HUES64 (cell line): ENCODE results near the gene AP5Z1.

Experiments
- H3K27ac ChIP-seq: 2 replicates; pipeline ENCODE4 v1.7.0; 2013; ENCODE audit warnings: low read depth, low read length, inconsistent platforms
- H3K27me3 ChIP-seq: 2 replicates; pipeline ENCODE4 v1.6.1; 2013; ENCODE audit warnings: mild to moderate bottlenecking, low read length; ENCODE audit not compliant: insufficient read depth
- H3K36me3 ChIP-seq: 2 replicates; pipeline ENCODE4 v1.6.1; 2013; ENCODE audit warnings: mild to moderate bottlenecking, low read length; ENCODE audit not compliant: insufficient read depth
- H3K4me1 ChIP-seq: 2 replicates; pipeline ENCODE4 v1.6.1; 2013; ENCODE audit warnings: mild to moderate bottlenecking, low read length, moderate library complexity; ENCODE audit not compliant: insufficient read depth
- H3K4me3 ChIP-seq: 2 replicates; pipeline ENCODE4 v1.5.1; 2013; ENCODE audit warnings: mild to moderate bottlenecking, low read length, moderate library complexity
- H3K9ac ChIP-seq: 2 replicates; pipeline ENCODE4 v1.6.1; 2013; ENCODE audit warnings: mild to moderate bottlenecking, low read depth, low read length
- H3K9me3 ChIP-seq: 2 replicates; pipeline ENCODE4 v1.6.1; 2013; ENCODE audit warnings: low read depth, low read length; ENCODE audit not compliant: insufficient read depth
- WGBS: fragments of 150-250, 120-280 bp; methylation state at CpG from one replicate; pipeline ENCODE4 v1.1.7; 2013; ENCODE audit warnings: missing lambda C conversion rate; 5-methylcytosine and 5-hydroxymethylcytosine counted together

AP5Z1 gene

GRCh38 chr7:4782333-4783291 is 7.2 kb downstream of the AP5Z1 start:
- Histone ChIP-seq H3K27me3 (no peaks in the 10 kb centered on the region), H3K4me1 (no peaks in the 10 kb centered on the region), H3K4me3 (no peak overlapping the region), H3K9me3 (no peaks in the 10 kb centered on the region), H3K36me3 (peaks cover 41% of the 10 kb centered on the region), H3K9ac (no peak overlapping the region), H3K27ac (no peak overlapping the region)
- 96% methylated on average over 36 of the region's 36 CpGs for WGBS

- 95% methylated on average over 16 of the region's 16 CpGs for WGBS
- peaks cover 47% of the 10 kb centered on the region for H3K36me3 ChIP-seq
These were observed 7.8 kb downstream of the AP5Z1 start for GRCh38 chr7:4783292-4783652.

GRCh38 chr7:4783762-4784351 is 8.4 kb downstream of the AP5Z1 start:
- peaks cover 51% of the 10 kb centered on the region for H3K36me3 ChIP-seq
- no peaks in the 10 kb centered on the region for H3K9me3 ChIP-seq
- H3K4me3 ChIP-seq: no peak overlapping the region
- WGBS: 95% methylated on average over 40 of the region's 40 CpGs
- H3K4me1 ChIP-seq: no peaks in the 10 kb centered on the region
- H3K27me3 ChIP-seq: no peaks in the 10 kb centered on the region
- H3K9ac ChIP-seq: no peak overlapping the region
- H3K27ac ChIP-seq: no peak overlapping the region

More at GRCh38 chr7:4783292-4783652, 7.8 kb downstream of the AP5Z1 start:
- no peak overlapping the region for H3K9ac ChIP-seq
- H3K9me3 ChIP-seq: no peaks in the 10 kb centered on the region
- no peak overlapping the region for H3K27ac ChIP-seq
- H3K4me1 ChIP-seq: no peaks in the 10 kb centered on the region
- no peaks in the 10 kb centered on the region for H3K27me3 ChIP-seq
- no peak overlapping the region for H3K4me3 ChIP-seq

GRCh38 chr7:4784799-4785198 is 9.4 kb downstream of the AP5Z1 start:
- H3K27ac ChIP-seq: no peak overlapping the region
- H3K9me3 ChIP-seq: no peaks in the 10 kb centered on the region
- H3K4me1 ChIP-seq: no peaks in the 10 kb centered on the region
- WGBS: 95% methylated on average over 19 of the region's 19 CpGs
- no peaks in the 10 kb centered on the region for H3K27me3 ChIP-seq
- H3K36me3 ChIP-seq: peaks cover 56% of the 10 kb centered on the region
- H3K9ac ChIP-seq: no peak overlapping the region
- H3K4me3 ChIP-seq: no peak overlapping the region

- Histone ChIP-seq H3K9ac (no peak overlapping the region), H3K4me1 (no peaks in the 10 kb centered on the region), H3K27me3 (no peaks in the 10 kb centered on the region), H3K9me3 (no peaks in the 10 kb centered on the region), H3K4me3 (no peak overlapping the region), H3K36me3 (peaks cover 56% of the 10 kb centered on the region), H3K27ac (no peak overlapping the region)
- 96% methylated on average over 20 of the region's 20 CpGs for WGBS
These were observed 9.9 kb downstream of the AP5Z1 start for GRCh38 chr7:4785371-4785770.

GRCh38 chr7:4786015-4786414 is 10.6 kb downstream of the AP5Z1 start:
- 94% methylated on average over 17 of the region's 17 CpGs for WGBS
- Histone ChIP-seq H3K27me3 (no peaks in the 10 kb centered on the region), H3K4me1 (no peaks in the 10 kb centered on the region), H3K27ac (no peak overlapping the region), H3K9ac (no peak overlapping the region), H3K4me3 (no peak overlapping the region), H3K9me3 (no peaks in the 10 kb centered on the region), H3K36me3 (peaks cover 58% of the 10 kb centered on the region)

- Histone ChIP-seq H3K36me3 (peaks cover 46% of the 10 kb centered on the region), H3K27me3 (no peaks in the 10 kb centered on the region), H3K9me3 (no peaks in the 10 kb centered on the region), H3K27ac (no peak overlapping the region), H3K4me3 (no peak overlapping the region), H3K4me1 (no peaks in the 10 kb centered on the region), H3K9ac (no peak overlapping the region)
- 96% methylated on average over 17 of the region's 17 CpGs for WGBS
These were observed 12.1 kb downstream of the AP5Z1 start for GRCh38 chr7:4787541-4787940.

GRCh38 chr7:4787947-4788626 is 12.7 kb downstream of the AP5Z1 start:
- Histone ChIP-seq H3K27me3 (no peaks in the 10 kb centered on the region), H3K36me3 (peaks cover 46% of the 10 kb centered on the region)
- 95% methylated on average over 23 of the region's 23 CpGs for WGBS

GRCh38 chr7:4788627-4789189 is 13.3 kb downstream of the AP5Z1 start:
- peaks cover 44% of the 10 kb centered on the region; the same call in 1 of the 2 replicates for H3K36me3 ChIP-seq
- H3K27ac ChIP-seq: no peak overlapping the region
- H3K4me3 ChIP-seq: no peak overlapping the region
- no peaks in the 10 kb centered on the region for H3K4me1 ChIP-seq
- no peaks in the 10 kb centered on the region for H3K27me3 ChIP-seq
- 95% methylated on average over 27 of the region's 27 CpGs for WGBS
- no peak overlapping the region for H3K9ac ChIP-seq
- H3K9me3 ChIP-seq: no peaks in the 10 kb centered on the region

More at GRCh38 chr7:4787947-4788626, 12.7 kb downstream of the AP5Z1 start:
- Histone ChIP-seq H3K27ac (no peak overlapping the region), H3K9ac (no peak overlapping the region), H3K4me1 (no peaks in the 10 kb centered on the region), H3K4me3 (no peak overlapping the region), H3K9me3 (no peaks in the 10 kb centered on the region)

GRCh38 chr7:4789194-4790077 is 14.0 kb downstream of the AP5Z1 start:
- Histone ChIP-seq H3K4me1 (no peaks in the 10 kb centered on the region), H3K9ac (no peak overlapping the region), H3K9me3 (no peaks in the 10 kb centered on the region), H3K36me3 (peaks cover 43% of the 10 kb centered on the region; the same call in 1 of the 2 replicates), H3K4me3 (no peak overlapping the region), H3K27ac (no peak overlapping the region), H3K27me3 (no peaks in the 10 kb centered on the region)
- WGBS: 93% methylated on average over 26 of the region's 26 CpGs
